ENCODE measurements around the gene ZCCHC7.
"Not testable (repeated sequence)": the region's sequence is repeated elsewhere in the genome, so short reads cannot be mapped to it uniquely, and the experiment has no call there.

The ZCCHC7 gene

DNA sequence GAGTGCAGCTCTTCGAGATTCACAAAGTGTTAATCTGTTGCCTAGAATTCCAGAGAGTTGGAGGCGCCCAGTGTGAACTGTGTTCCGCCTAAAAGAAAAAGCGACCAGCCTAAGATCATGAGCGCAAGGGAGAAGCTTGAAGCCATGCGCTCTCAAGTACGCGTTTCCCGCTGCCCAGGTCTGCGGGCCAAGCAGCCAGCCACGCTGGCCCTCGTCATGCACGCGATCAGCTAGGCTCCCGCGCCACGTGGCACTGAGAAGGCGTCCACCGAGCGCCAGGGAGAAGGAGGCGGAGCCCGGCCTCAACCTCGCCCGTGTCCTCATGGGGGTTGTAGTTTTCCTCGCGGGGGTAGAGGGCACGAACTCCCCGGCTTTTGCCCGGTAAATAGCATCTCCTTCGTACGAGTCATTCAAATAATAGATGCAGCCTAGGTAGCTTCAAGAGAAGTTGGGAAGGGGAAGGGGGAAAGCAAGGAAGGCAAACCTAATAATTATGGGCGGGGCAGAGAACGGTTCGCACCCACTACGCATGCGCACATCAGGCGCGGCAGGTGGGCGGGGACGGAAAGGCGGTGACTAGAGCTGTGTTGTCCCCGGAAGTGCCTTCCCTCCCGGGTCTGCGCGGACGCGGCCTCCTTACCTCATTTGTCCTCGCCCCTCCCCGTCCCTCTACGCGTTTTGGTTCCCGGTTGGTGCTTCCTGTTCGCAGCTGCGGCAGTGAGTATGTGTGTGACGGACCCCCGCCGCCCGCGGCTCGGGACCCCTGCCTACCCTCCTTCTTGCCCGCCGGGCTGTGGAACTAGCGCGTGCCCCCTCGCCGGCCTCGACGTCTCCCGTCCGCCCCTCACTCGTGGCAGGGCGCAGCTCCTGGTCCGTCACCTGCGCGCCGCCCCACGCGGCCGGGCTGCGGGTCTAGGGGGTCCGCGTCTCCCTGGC is at the start of gene ZCCHC7:
ZCCHC7 (plus strand) TSS at position 668 of the 936 bp plus-strand sequence.
- TF ChIP-seq, protein P1, sequence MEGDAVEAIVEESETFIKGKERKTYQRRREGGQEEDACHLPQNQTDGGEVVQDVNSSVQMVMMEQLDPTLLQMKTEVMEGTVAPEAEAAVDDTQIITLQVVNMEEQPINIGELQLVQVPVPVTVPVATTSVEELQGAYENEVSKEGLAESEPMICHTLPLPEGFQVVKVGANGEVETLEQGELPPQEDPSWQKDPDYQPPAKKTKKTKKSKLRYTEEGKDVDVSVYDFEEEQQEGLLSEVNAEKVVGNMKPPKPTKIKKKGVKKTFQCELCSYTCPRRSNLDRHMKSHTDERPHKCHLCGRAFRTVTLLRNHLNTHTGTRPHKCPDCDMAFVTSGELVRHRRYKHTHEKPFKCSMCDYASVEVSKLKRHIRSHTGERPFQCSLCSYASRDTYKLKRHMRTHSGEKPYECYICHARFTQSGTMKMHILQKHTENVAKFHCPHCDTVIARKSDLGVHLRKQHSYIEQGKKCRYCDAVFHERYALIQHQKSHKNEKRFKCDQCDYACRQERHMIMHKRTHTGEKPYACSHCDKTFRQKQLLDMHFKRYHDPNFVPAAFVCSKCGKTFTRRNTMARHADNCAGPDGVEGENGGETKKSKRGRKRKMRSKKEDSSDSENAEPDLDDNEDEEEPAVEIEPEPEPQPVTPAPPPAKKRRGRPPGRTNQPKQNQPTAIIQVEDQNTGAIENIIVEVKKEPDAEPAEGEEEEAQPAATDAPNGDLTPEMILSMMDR (conservative IDR thresholded peaks at IDR 0.05): no peak
- TF ChIP-seq ZFX (IDR thresholded peaks at IDR 0.05): no peak
- H3K27ac ChIP-seq: peak within 1 kb of the TSS; percentile 82

GRCh38 chr9:37074790-37075189 is 45.6 kb upstream of the ZCCHC7 start:
- not testable (repeated sequence) for H3K27ac ChIP-seq

- peak overlapping the region; percentile 87 for H3K27ac ChIP-seq
- no peak for TF ChIP-seq ZFX (IDR thresholded peaks at IDR 0.05)
- TF ChIP-seq, protein P1 (conservative IDR thresholded peaks at IDR 0.05): no peak
Observed at GRCh38 chr9:37079370-37080164, 40.8 kb upstream of the ZCCHC7 start.

- peak overlapping the region; percentile 87 for H3K27ac ChIP-seq
Observed at GRCh38 chr9:37080165-37080628, 40.2 kb upstream of the ZCCHC7 start.

DNA sequence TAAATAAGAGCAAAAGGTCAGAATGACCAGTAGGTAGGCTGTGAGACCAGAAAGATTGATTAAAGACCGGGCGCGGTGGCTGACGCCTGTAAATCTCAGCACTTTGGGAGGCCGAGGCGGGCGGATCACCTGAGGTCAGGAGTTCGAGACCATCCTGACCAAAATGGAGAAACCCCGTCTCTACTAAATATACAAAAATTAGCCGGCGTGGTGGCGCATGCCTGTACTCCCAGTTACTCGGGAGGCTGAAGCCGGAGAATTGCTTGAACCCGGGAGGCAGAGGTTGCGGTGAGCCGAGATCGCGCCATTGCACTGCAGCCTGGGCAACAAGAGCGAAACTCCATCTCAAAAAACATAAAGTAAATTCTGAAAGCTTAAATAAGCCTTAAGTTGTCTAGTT is 38.9 kb upstream of the ZCCHC7 start:
- not testable (repeated sequence) for H3K27ac ChIP-seq

DNA sequence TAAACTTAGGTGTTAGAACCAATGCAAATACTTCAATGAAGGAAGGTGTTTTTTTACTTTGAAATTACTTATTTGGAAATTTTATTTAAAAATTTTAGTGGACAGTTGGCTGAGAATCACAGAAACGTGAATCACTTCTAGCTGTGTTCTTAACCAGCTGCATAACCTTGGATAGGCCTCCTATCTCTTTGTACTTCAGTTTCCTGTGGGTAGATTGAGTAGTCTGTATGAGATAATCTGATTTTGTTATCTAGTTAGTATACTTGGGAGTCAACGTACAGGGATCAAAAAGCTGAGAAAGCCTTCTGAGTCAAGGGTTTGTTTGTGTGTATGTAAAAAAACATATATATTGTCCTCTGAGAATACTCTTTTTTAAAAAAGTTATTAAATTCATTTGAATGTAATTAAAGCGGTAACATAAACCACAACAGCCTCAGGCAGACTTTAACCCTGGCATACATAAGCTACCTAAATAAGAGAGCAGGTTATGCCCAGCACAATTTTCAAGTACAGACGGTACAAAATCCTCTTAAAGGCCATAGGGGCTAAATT is 38.1 kb upstream of the ZCCHC7 start:
- no peak overlapping the region for H3K27ac ChIP-seq
- TF ChIP-seq, protein P1 (conservative IDR thresholded peaks at IDR 0.05): no peak
- TF ChIP-seq ZFX (IDR thresholded peaks at IDR 0.05): no peak

DNA sequence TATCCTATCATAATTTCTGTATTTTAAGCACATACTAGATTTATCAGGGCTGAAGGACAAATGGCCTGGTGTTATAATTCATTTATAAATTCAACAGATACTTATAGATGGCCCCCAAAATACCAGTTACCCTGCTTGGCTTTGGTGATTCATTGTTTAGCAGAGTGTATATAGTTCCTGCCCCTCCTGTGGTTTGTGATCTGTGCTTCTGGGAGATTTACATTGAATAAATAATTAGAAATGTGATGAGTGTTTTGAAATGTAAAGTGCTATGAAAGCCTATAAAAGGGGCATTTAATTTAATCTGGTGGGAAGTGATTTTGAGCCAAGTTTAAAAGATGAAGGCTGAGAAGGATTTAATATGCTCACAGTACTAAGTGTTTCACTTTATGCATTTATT is 36.7 kb upstream of the ZCCHC7 start:
- no peak overlapping the region for H3K27ac ChIP-seq
- TF ChIP-seq, protein P1 (conservative IDR thresholded peaks at IDR 0.05): no peak
- TF ChIP-seq ZFX (IDR thresholded peaks at IDR 0.05): no peak

- TF ChIP-seq ZFX (IDR thresholded peaks at IDR 0.05): no peak
- TF ChIP-seq, protein P1 (conservative IDR thresholded peaks at IDR 0.05): no peak
- no peak overlapping the region for H3K27ac ChIP-seq
Observed at GRCh38 chr9:37085233-37085632, 35.1 kb upstream of the ZCCHC7 start.

DNA sequence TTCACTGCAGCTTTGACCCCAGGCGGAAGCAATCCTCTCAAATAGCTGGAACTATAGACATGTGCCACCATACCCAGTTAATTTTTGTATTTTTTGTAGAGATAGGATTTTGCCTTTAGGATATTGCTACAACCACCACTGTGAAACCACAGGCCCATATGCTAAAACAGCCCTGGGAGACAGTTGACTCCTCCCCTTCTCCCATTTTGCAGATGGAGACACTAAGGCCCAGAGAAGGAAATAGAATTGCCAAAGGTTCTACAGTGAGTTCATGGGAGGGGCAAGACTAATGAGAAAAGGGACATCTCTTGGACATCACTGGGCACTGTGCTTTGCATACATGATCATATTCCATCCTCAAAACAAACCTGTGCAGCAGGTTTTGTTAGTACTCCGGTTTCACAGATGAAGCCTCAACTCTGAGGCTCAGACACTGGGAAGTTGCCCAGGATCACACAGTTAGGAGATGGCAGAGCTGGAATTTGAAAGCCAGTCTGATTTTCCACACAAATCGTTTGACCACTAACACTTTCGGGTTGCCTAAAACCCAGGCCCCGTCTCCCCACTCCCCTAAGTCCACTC is 27.6 kb upstream of the ZCCHC7 start:
- H3K27ac ChIP-seq: peak overlapping the region; percentile 25; the same call in 1 of the 2 replicates

Data from C4-2B (cell line).